Natural killer cell treated with Interleukin-12 subunit alpha and Interleukin-12 subunit beta and Interleukin-15 and Interleukin-18, amount 100 ng/mL, for 72 hours (primary cell): ENCODE data around the gene ZNF469. TPM values are rescaled to one million over a fixed set of nuclear protein-coding genes. Genes with fewer than 3 reads are reported as not detected.

Experiments
- ATAC-seq, 2 donors: fragments of 150-1000 bp; cut with Tn5 transposase in 1 of 2; sonication (Bioruptor Pico), chemical (Tn5 transposase) in 1 of 2; 2 replicates each; pipeline ENCODE4 v1.10.0; 2021
- DNase-seq: peaks from one replicate; pipeline ENCODE4 v3.0.0; 2022; ENCODE audit warnings: low spot score
- H3K27ac Mint-ChIP-seq, 2 donors: 1 replicate in 1 of 2; 2 replicates in 1 of 2; pipeline ENCODE4 v1.8.0; 2022; ENCODE audit warnings: mixed read lengths in 2 of 2, mild to moderate bottlenecking in 1 of 2, moderate library complexity in 1 of 2
- H3K27me3 Mint-ChIP-seq, 2 donors: 1 replicate in 1 of 2; 2 replicates in 1 of 2; pipeline ENCODE4 v1.8.0; 2022; ENCODE audit warnings: mixed read lengths in 2 of 2
- H3K36me3 Mint-ChIP-seq: one replicate; pipeline ENCODE4 v1.8.0; 2022; ENCODE audit warnings: mixed read lengths
- H3K4me1 Mint-ChIP-seq, 2 donors: 1 replicate in 1 of 2; 2 replicates in 1 of 2; pipeline ENCODE4 v1.8.0; 2022; ENCODE audit warnings: low read depth in 2 of 2, mixed read lengths in 2 of 2, mild to moderate bottlenecking in 1 of 2
- H3K4me3 Mint-ChIP-seq: one replicate; pipeline ENCODE4 v1.8.0; 2022; ENCODE audit warnings: mixed read lengths
- H3K9me3 Mint-ChIP-seq: 2 replicates; pipeline ENCODE4 v1.8.0; 2022; ENCODE audit warnings: mixed read lengths
- total RNA-seq, 2 donors: library from RNA; stranded (reverse); gene quantifications; one replicate each; pipeline ENCODE4 v1.2.3, GENCODE V29; 2022

Gene ZNF469
- total RNA-seq, 2 donors from 2014 or later: 3.0 to 6.1 TPM

DNA sequence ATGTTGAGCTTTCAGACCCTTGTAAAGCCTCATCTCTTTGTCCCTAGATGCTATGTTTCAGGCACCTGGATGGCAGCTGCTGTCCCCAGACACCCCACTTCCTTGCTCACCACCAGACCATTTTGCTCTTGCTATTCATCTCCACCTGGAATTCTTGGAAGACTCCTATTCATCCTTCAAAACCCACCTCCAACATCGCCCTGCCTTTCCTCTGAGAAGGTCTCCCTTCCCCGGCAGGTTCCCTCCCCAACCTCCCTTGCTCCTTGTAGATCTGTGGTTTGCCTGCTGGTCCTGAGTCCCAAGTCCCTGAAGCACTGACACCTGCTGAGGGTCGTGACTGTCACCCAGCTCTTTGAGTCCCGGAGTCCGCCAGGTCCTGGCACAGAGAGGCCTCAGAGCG is 9.9 kb downstream of the ZNF469 start:
- H3K27me3 Mint-ChIP-seq: peaks cover 5 to 8% of the 10 kb centered on the region in 2 donors

DNA sequence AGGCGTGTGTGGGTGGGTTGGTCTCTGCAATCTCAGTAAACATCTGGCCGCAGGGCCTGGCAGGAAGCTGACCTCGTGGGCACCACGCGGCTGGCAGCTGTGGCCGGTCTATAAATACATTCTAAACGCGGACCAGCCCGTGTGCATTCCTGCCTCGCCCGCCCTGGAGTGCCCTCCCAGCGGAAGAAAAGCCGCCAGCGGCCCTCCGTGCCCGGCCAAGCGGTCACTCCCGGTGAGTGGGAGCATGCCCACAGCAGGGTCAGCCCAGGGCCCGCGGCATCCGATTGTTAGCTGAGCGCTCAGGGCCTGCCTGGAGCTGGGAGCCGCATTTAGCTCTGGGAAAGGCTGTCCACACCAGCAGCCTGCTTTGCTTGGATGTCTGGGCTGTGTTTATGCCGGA is 10.3 kb downstream of the ZNF469 start:
- no peak overlapping the region for H3K27ac Mint-ChIP-seq
- no peak for ATAC-seq
- H3K27me3 Mint-ChIP-seq: peaks cover 5 to 8% of the 10 kb centered on the region in 2 donors
- peaks cover under 1 to 4% of the 10 kb centered on the region in 2 donors for H3K4me1 Mint-ChIP-seq
- H3K36me3 Mint-ChIP-seq: no peaks in the 10 kb centered on the region
- H3K9me3 Mint-ChIP-seq: no peaks in the 10 kb centered on the region
- no peak overlapping the region for H3K4me3 Mint-ChIP-seq
- DNase-seq: no peak

More for the DNA sequence above, 9.9 kb downstream of the ZNF469 start:
- Mint-ChIP-seq H3K27ac (no peak overlapping the region), H3K36me3 (no peaks in the 10 kb centered on the region), H3K9me3 (no peaks in the 10 kb centered on the region), H3K4me1 (peaks cover 0 to 3% of the 10 kb centered on the region in 2 donors), H3K4me3 (no peak overlapping the region)
- DNase-seq (no peak), ATAC-seq (no peak)

DNA sequence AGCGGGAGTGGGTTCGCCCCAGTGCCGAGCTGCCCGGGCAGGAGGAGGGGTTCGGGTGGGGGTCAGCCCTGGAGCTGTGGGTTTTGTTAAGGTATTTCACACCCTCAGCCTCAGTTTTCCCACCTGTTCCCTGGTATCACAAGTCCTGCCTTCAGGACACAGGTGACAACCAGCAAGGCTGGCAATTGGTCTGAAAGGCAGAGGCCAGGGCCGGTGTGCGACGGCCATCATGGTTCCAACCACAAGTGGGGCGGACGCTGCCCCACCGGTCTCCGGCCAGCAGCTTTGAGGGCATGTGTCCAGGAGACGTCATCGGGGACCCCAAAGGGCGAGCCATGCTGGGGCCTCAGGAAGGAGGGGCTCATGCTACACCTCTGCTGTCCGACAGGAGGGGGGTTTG is 10.8 kb downstream of the ZNF469 start:
- Mint-ChIP-seq H3K36me3 (no peaks in the 10 kb centered on the region), H3K9me3 (no peaks in the 10 kb centered on the region), H3K4me1 (peaks cover 4 to 10% of the 10 kb centered on the region in 2 donors), H3K27me3 (peaks cover 5 to 8% of the 10 kb centered on the region in 2 donors), H3K4me3 (no peak overlapping the region), H3K27ac (no peak overlapping the region)
- DNase-seq (no peak), ATAC-seq (no peak)

DNA sequence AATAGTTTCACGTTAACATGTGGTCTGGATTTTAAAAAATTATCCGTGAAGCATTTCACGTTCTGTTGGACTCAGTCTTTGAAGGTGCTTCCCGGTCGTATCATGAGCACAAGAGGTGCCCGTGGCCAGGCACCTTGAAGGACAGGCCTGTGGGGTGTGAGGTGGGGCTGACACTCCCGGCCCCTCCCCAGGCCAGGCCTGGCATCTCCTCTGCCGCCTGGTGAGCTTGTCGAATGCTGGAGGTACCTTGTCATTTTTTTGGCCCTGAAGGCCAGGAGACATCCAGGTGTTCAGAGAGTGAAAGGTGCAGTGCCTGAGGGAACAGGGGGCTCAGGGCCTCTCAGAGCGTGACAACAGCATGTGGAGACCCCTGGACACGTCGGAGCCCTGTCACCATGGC is 11.7 kb downstream of the ZNF469 start:
- Mint-ChIP-seq H3K9me3 (no peaks in the 10 kb centered on the region), H3K27ac (no peak overlapping the region), H3K4me3 (no peak overlapping the region), H3K36me3 (no peaks in the 10 kb centered on the region), H3K4me1 (peaks cover 4 to 17% of the 10 kb centered on the region in 2 donors), H3K27me3 (peaks cover 5 to 8% of the 10 kb centered on the region in 2 donors)
- DNase-seq: no peak
- no peak for ATAC-seq

DNA sequence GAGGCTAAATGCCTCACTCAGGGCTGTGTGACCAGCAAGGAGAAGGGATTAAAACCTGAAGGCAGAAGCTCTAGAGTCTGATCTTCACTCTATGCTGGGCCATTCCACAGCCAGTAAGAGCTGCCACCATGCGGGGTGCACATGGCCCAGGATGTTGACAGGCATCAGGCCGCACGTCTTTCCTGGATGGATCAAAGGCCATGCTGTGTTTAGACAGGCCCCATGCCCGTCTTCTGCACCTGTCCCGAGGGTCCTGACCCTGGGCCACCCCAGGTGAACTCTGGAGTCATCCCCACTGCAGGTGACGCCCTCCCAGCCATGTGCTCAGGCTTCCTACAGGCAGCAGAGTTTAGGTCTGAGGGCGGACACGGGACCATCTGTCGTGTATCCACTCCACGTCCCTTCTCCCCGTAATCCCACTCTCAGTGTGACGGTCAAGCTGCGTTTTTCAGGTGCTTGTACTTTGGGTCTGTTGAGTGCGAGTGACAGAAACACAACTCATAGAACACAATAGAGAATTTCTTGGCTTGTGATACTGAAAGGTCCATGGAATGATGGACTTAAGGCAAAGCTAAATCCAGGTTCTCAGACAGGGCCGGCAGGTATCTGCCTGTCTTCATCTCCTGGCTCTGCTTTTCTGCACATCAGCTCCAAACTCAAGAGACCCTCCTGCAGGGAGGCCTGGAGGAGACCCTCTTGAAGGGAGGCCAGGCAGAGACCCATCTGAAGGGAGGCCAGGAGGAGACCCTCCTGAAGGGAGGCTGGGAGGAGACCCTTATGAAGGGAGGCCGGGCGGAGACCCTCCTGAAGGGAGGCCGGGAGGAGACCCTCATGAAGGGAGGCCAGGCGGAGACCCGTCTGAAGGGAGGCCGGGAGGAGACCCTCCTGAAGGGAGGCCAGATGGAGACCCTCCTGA is 13.2 kb downstream of the ZNF469 start:
- DNase-seq: no peak
- Mint-ChIP-seq H3K36me3 (no peaks in the 10 kb centered on the region), H3K4me1 (peaks cover 4 to 17% of the 10 kb centered on the region in 2 donors), H3K9me3 (no peaks in the 10 kb centered on the region), H3K27me3 (peaks cover 5 to 7% of the 10 kb centered on the region in 2 donors), H3K27ac (no peak overlapping the region), H3K4me3 (no peak overlapping the region)
- ATAC-seq: no peak

DNA sequence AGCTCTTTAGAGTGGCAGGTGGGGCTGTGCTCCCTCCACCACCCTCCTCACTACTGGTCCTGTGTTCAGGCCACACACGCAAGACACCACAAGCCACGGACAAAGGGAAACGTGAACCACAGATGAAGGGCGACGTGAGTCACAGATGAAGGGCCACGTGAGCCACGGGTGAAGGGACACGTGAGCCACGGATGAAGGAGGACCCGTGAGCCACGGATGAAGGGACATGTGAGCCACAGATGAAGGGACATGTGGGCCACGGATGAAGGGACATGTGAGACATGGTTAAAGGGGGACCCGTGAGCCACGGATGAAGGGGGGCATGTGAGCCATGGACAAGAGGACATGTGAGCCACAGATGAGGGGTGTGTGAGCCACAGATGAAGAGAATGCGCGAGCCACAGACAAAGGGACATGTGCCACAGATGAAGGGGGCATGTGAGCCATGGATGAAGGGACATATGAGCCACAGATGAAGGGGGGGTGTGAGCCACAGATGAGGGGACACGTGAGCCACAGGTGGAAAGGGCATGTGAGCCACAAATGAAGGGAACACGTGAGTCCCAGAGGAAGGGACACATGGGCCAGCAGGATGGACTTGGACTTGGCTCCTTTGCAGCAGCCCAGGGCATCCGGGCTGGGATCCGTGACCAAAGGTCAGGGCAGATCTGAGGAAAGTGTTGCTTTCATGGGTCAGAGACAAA is 15.6 kb downstream of the ZNF469 start:
- H3K27ac Mint-ChIP-seq: no peak overlapping the region
- no peaks in the 10 kb centered on the region for H3K27me3 Mint-ChIP-seq
- DNase-seq (no peak), ATAC-seq (no peak)
- H3K4me3 Mint-ChIP-seq: no peak overlapping the region
- no peaks in the 10 kb centered on the region for H3K36me3 Mint-ChIP-seq
- no peaks in the 10 kb centered on the region for H3K9me3 Mint-ChIP-seq
- H3K4me1 Mint-ChIP-seq: peaks cover 4 to 17% of the 10 kb centered on the region in 2 donors

DNA sequence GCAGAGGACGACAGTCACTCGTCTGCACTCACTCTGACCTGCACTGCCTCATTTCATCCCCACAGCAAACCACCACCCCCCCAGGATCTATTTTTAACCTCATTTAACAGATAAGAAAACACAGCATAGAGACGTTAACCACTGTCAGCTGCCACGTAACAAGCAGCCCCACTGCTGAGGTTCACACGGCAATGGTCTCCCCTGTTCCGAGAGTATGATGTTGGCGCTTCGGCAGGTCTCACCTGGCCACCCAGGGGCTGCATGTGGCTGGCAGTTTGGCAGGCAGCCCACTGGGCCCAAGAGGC is 16.1 kb downstream of the ZNF469 start:
- DNase-seq (no peak), ATAC-seq (no peak)
- H3K27ac Mint-ChIP-seq: no peak overlapping the region
- H3K27me3 Mint-ChIP-seq: no peaks in the 10 kb centered on the region
- H3K4me1 Mint-ChIP-seq: peaks cover 4 to 17% of the 10 kb centered on the region in 2 donors
- no peak overlapping the region for H3K4me3 Mint-ChIP-seq
- no peaks in the 10 kb centered on the region for H3K36me3 Mint-ChIP-seq
- H3K9me3 Mint-ChIP-seq: no peaks in the 10 kb centered on the region

DNA sequence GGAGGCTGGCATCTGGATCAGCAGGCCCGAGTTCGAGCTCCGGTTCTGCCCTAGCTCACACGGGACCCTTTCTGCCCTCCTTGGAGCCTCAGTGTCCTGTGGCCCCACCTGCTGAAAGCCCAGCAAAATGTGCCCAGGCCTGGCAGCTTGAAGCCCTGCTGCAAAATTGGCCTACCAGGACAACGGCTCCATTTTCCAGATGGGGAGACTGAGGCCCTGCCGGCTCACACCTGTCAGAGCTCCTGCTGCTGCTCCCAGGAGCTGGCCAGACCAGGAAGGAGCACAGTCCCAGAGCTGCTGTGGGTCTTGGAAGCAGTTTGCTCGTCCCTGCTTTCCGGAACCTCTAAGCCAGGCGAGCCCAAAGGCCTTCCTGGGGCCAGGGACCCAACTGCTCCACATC is 17.4 kb downstream of the ZNF469 start:
- Mint-ChIP-seq H3K4me3 (no peak overlapping the region), H3K36me3 (no peaks in the 10 kb centered on the region), H3K27ac (no peak overlapping the region), H3K9me3 (no peaks in the 10 kb centered on the region), H3K4me1 (peaks cover 4 to 17% of the 10 kb centered on the region in 2 donors), H3K27me3 (no peaks in the 10 kb centered on the region)
- DNase-seq (no peak), ATAC-seq (no peak)

DNA sequence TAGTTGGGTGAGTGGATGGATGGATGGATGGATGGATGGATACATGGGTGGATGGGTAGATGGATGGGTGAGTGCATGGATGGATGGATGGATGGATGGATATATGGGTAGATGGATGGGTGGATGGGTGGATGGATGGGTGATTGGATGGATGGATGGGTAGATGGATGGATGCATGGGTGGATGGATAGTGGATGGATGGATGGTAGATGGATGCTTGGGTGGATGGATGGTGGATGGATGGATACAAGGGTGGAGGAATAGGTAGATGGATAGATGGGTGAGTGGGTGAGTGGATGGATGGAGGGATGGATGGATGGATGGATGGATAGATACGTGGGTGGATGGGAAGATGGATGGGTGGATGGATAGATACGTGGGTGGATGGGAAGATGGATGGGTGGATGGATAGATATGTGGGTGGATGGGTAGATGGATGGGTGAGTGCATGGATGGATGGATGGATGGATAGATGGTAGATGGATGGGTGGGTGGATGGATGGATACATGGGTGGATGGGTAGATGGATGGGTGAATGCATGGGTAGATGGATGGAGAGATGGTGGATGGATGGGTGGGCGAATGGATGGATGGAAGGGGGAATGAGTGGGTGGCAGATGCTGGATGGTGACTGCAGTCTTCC is 19.0 kb downstream of the ZNF469 start:
- ATAC-seq (no peak), DNase-seq (no peak)
- Mint-ChIP-seq H3K9me3 (no peaks in the 10 kb centered on the region), H3K27me3 (no peaks in the 10 kb centered on the region), H3K4me3 (no peak overlapping the region), H3K4me1 (peaks cover 4 to 17% of the 10 kb centered on the region in 2 donors), H3K27ac (no peak overlapping the region), H3K36me3 (no peaks in the 10 kb centered on the region)

DNA sequence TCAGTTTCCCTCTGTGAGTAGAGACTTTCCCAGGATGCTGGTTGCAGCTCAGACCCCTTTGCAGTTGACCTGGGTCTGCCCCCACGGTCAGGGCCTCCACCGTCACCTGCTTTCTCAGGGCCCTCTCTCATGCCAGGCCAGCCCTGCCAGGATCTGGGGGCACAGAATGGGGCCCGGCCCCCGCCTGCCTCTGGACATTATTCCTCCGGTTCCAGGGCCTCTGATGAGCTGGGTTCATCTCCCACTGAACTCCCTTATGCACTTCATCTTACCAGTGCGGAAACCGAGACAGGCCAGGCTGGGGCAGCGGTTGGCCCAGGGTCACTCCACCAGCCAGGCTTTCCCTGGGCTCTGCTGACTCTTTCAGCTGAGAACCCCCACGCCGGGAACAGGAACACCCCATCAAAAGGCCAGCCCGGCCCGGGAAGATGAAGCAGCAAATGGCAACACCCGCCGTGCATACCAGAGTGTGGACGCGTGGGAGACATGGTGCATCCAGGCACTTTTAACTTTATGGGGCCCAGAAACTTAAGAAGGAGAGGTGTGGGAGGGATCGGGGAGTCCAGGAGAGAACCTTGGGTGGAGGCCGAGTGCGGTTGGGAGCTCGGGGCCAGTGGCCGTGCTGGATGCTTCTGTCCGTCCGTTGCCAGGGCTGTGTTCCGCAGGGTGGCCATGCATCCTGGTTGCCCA is 19.9 kb downstream of the ZNF469 start:
- ATAC-seq: no peak
- no peak overlapping the region for H3K27ac Mint-ChIP-seq
- no peaks in the 10 kb centered on the region for H3K27me3 Mint-ChIP-seq
- H3K4me1 Mint-ChIP-seq: peaks cover 5 to 15% of the 10 kb centered on the region in 2 donors
- no peaks in the 10 kb centered on the region for H3K9me3 Mint-ChIP-seq
- DNase-seq: no peak
- no peak overlapping the region for H3K4me3 Mint-ChIP-seq
- H3K36me3 Mint-ChIP-seq: no peaks in the 10 kb centered on the region

DNA sequence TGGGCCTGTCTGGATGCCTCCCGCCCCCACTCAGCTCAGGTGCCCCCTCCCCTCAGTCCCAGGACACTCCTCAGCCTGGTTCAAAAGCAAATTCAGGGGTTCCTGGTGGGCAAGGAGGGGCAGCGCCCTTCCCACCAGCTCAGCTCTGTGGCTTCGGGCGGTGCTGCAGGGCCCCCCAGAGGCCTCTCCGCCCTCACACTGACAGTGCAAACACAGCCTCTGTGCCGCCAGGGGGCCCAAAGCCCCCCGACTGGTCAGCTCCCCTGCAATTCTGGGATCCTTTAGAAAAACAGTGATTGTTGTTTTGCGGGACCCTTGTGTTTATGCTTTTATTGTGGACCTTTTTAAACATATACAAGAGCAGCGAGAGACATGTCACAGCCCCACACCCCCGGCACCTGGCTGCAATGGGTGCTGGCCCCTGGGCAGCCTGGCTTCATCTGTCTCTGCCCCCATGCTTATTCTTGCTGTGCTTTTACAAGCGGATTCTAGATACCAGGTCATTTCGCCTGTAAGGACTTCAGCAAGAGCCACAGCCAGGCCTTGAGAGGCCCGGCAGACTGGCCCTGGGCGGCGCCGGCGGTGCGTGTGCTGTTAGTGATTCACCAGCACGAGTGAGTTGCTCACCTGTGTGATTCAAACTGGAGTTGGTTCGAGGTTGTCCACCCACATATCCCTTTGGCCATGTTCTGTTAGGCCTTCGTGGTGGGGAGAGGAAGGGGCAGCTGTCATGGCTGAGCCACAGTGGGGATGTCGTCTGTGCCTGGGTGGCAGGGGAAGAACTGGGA is 21.2 kb downstream of the ZNF469 start:
- no peak overlapping the region for H3K27ac Mint-ChIP-seq

DNA sequence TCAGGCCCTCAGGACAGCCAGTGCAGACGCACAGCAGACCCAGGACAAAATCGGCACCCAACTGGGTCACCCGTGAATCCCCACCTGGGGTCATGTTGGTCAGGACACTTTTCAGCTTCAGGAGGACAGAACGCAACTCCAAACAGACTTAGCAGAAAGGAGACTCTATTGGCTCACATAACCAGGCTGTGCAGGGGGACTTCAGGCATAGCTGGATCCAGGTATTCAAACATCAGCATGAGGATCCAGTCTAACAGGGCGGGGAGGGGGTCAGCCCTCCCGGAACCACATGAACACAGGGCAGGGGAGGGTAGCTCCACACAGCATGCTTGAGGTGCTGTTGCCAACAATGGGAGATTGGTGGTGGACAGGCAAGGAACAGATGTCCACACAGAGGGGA is 22.0 kb downstream of the ZNF469 start:
- Mint-ChIP-seq H3K27me3 (no peaks in the 10 kb centered on the region), H3K27ac (no peak overlapping the region), H3K9me3 (no peaks in the 10 kb centered on the region), H3K4me3 (no peak overlapping the region), H3K4me1 (peaks cover 5 to 6% of the 10 kb centered on the region in 2 donors), H3K36me3 (no peaks in the 10 kb centered on the region)
- DNase-seq (no peak), ATAC-seq (no peak)

More for the DNA sequence above, 21.2 kb downstream of the ZNF469 start:
- ATAC-seq: no peak
- H3K27me3 Mint-ChIP-seq: no peaks in the 10 kb centered on the region
- H3K4me1 Mint-ChIP-seq: peaks cover 5 to 9% of the 10 kb centered on the region in 2 donors
- no peak overlapping the region for H3K4me3 Mint-ChIP-seq
- H3K9me3 Mint-ChIP-seq: no peaks in the 10 kb centered on the region
- no peaks in the 10 kb centered on the region for H3K36me3 Mint-ChIP-seq
- DNase-seq: no peak
